ENCODE results near the gene BCAS1. TPM values are rescaled to one million over a fixed set of nuclear protein-coding genes. Genes with fewer than 3 reads are reported as not detected.

The BCAS1 gene
- total RNA-seq, 1 donor = not detected

DNA sequence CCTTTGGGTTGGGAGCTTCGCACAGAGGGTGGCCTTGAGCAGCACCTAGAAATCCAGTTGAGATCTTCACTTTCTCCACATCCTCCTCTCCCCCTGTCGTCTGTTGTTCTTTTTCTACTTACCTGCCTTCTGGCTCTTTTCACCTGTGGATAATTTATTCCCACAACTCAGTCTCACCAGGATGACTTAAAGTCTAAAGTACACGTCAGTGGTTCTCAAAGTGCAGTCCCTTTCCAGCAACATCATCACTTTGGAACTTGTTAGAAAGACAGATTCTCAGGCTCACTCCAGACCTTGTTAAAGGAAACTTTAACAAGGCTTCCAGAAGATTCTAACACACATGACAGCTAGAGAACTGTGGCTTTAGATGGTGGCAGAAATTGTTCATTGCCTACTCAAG, 27.7 kb upstream of the BCAS1 start:
- no peak for DNase-seq (ENCODE audit: insufficient read length, low spot score, missing footprints)
- Histone ChIP-seq H2AFZ (ENCODE audit: low read length) (no peak overlapping the region), H3K27me3 (ENCODE audit: insufficient read depth, low read length) (no peaks in the 10 kb centered on the region), H3K4me1 (ENCODE audit: insufficient read depth, low read length) (no peaks in the 10 kb centered on the region), H3K4me2 (ENCODE audit: insufficient read depth, low read length) (no peak overlapping the region), H4K20me1 (ENCODE audit: insufficient read depth, low read length) (no peaks in the 10 kb centered on the region), H3K27ac (ENCODE audit: low read depth, low read length) (no peak overlapping the region), H3K79me2 (ENCODE audit: insufficient read depth, low read length) (no peaks in the 10 kb centered on the region), H3K9me3 (ENCODE audit: low read depth, low read length) (no peaks in the 10 kb centered on the region), H3K36me3 (ENCODE audit: insufficient read depth, low read length) (no peaks in the 10 kb centered on the region), H3K4me3 (ENCODE audit: insufficient read depth, low read length) (no peak overlapping the region)
- TF ChIP-seq, protein P1, sequence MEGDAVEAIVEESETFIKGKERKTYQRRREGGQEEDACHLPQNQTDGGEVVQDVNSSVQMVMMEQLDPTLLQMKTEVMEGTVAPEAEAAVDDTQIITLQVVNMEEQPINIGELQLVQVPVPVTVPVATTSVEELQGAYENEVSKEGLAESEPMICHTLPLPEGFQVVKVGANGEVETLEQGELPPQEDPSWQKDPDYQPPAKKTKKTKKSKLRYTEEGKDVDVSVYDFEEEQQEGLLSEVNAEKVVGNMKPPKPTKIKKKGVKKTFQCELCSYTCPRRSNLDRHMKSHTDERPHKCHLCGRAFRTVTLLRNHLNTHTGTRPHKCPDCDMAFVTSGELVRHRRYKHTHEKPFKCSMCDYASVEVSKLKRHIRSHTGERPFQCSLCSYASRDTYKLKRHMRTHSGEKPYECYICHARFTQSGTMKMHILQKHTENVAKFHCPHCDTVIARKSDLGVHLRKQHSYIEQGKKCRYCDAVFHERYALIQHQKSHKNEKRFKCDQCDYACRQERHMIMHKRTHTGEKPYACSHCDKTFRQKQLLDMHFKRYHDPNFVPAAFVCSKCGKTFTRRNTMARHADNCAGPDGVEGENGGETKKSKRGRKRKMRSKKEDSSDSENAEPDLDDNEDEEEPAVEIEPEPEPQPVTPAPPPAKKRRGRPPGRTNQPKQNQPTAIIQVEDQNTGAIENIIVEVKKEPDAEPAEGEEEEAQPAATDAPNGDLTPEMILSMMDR (IDR thresholded peaks at IDR 0.05; ENCODE audit: extremely low read depth, low read depth, low read length) = no peak

DNA sequence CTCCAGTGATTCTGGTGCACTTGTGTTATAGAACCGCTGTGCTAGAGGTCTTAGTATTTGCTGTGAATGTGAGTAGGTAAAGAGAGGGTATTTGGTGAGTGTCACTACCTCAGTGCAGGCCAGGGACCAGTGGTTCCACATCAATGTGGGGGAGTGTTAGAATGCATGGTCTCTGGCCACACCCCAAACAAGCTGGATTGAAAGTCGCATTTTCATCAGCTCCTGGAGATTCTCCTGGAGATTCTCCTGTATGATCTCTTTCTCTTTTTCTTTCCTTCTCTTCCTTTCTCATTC, 26.8 kb upstream of the BCAS1 start:
- DNase-seq (ENCODE audit: insufficient read length, low spot score, missing footprints) = no peak
- TF ChIP-seq, protein P1 (IDR thresholded peaks at IDR 0.05; ENCODE audit: extremely low read depth, low read depth, low read length) = no peak
- no peak overlapping the region for H2AFZ ChIP-seq (ENCODE audit: low read length)
- H3K36me3 ChIP-seq (ENCODE audit: insufficient read depth, low read length) = no peaks in the 10 kb centered on the region
- no peaks in the 10 kb centered on the region for H3K79me2 ChIP-seq (ENCODE audit: insufficient read depth, low read length)
- no peaks in the 10 kb centered on the region for H3K4me1 ChIP-seq (ENCODE audit: insufficient read depth, low read length)
- no peaks in the 10 kb centered on the region for H3K27me3 ChIP-seq (ENCODE audit: insufficient read depth, low read length)
- no peaks in the 10 kb centered on the region for H4K20me1 ChIP-seq (ENCODE audit: insufficient read depth, low read length)
- no peak overlapping the region for H3K4me2 ChIP-seq (ENCODE audit: insufficient read depth, low read length)
- no peak overlapping the region for H3K4me3 ChIP-seq (ENCODE audit: insufficient read depth, low read length)
- no peak overlapping the region for H3K27ac ChIP-seq (ENCODE audit: low read depth, low read length)
- no peaks in the 10 kb centered on the region for H3K9me3 ChIP-seq (ENCODE audit: low read depth, low read length)

DNA sequence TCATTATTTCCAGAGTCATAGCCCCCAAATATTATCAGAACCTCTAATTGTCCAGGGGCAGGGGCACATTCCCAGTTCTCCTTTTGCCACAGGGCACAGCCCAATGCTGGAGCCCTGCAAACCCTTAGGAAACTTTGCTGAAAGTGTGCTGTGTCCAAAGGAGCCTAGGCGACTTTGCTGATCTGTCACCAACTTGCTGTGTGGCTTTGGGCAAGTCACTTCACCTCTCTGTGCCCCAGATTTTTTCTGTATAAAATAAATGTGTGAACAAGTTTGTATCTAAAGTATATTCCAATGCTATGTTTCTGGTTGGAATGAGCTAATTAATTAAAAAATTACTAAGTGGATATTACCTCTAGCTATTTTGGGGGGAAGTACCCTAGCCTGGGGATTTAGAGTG, 25.4 kb upstream of the BCAS1 start:
- TF ChIP-seq, protein P1 (IDR thresholded peaks at IDR 0.05; ENCODE audit: extremely low read depth, low read depth, low read length) = no peak
- no peak for DNase-seq (ENCODE audit: insufficient read length, low spot score, missing footprints)
- Histone ChIP-seq H4K20me1 (ENCODE audit: insufficient read depth, low read length) (no peaks in the 10 kb centered on the region), H3K4me3 (ENCODE audit: insufficient read depth, low read length) (no peak overlapping the region), H3K27me3 (ENCODE audit: insufficient read depth, low read length) (no peaks in the 10 kb centered on the region), H3K4me1 (ENCODE audit: insufficient read depth, low read length) (no peaks in the 10 kb centered on the region), H3K36me3 (ENCODE audit: insufficient read depth, low read length) (no peaks in the 10 kb centered on the region), H3K4me2 (ENCODE audit: insufficient read depth, low read length) (no peak overlapping the region), H3K9me3 (ENCODE audit: low read depth, low read length) (no peaks in the 10 kb centered on the region), H3K27ac (ENCODE audit: low read depth, low read length) (no peak overlapping the region), H2AFZ (ENCODE audit: low read length) (no peak overlapping the region), H3K79me2 (ENCODE audit: insufficient read depth, low read length) (no peaks in the 10 kb centered on the region)

DNA sequence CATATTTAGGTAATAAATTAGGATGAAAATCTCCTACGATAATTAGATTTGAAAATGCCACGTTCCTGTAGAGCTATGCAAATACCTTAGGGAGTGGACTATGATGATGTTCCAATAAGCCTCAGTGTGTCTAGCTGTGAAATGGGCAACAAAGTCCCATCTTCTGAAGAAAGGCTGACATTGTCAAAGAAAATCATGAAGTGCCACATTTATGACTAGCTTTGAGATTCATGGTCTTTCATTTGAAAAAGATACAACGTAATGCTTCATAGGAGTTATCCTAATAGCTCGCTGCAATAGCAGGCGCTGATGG, 23.8 kb upstream of the BCAS1 start:
- no peak overlapping the region for H3K4me3 ChIP-seq (ENCODE audit: insufficient read depth, low read length)
- no peaks in the 10 kb centered on the region for H3K36me3 ChIP-seq (ENCODE audit: insufficient read depth, low read length)
- H4K20me1 ChIP-seq (ENCODE audit: insufficient read depth, low read length) = no peaks in the 10 kb centered on the region
- H3K79me2 ChIP-seq (ENCODE audit: insufficient read depth, low read length) = no peaks in the 10 kb centered on the region
- H3K27me3 ChIP-seq (ENCODE audit: insufficient read depth, low read length) = peaks cover 4% of the 10 kb centered on the region
- H3K9me3 ChIP-seq (ENCODE audit: low read depth, low read length) = no peaks in the 10 kb centered on the region
- no peak overlapping the region for H2AFZ ChIP-seq (ENCODE audit: low read length)
- TF ChIP-seq, protein P1 (IDR thresholded peaks at IDR 0.05; ENCODE audit: extremely low read depth, low read depth, low read length) = no peak
- no peak overlapping the region for H3K27ac ChIP-seq (ENCODE audit: low read depth, low read length)
- no peak for DNase-seq (ENCODE audit: insufficient read length, low spot score, missing footprints)
- H3K4me1 ChIP-seq (ENCODE audit: insufficient read depth, low read length) = no peaks in the 10 kb centered on the region
- no peak overlapping the region for H3K4me2 ChIP-seq (ENCODE audit: insufficient read depth, low read length)

Measured in osteoblast (primary cell).